ENCODE measurements around the gene TMEM52. TPM values are rescaled to one million over a fixed set of nuclear protein-coding genes. Genes with fewer than 3 reads are reported as not detected.

The TMEM52 gene
- polyA plus RNA-seq, 1 donor from 2014 or later = 0.89 TPM

GRCh38 chr1:1881727-1882126, 37.4 kb downstream of the TMEM52 start:
- no peaks in the 10 kb centered on the region for H3K27me3 ChIP-seq (ENCODE audit: insufficient read depth, low read depth, low read length)
- H3K9ac ChIP-seq (ENCODE audit: low read length) = no peak overlapping the region
- no peaks in the 10 kb centered on the region for H3K9me2 ChIP-seq (ENCODE audit: insufficient read depth, low read length)
- no peaks in the 10 kb centered on the region for H3K36me3 ChIP-seq (ENCODE audit: insufficient read depth, low read length)
- no peak overlapping the region for H2AFZ ChIP-seq (ENCODE audit: low read depth, low read length)
- H3K9me3 ChIP-seq (ENCODE audit: low read length) = no peaks in the 10 kb centered on the region
- H3K27ac ChIP-seq (ENCODE audit: low read length) = no peak overlapping the region
- no peak for TF ChIP-seq EZH2 (IDR thresholded peaks at IDR 0.05; ENCODE audit: borderline replicate concordance, insufficient read depth, low read length, poor library complexity, severe bottlenecking)
- no peak for TF ChIP-seq TAF1 (IDR thresholded peaks at IDR 0.05; ENCODE audit: low read depth)
- TF ChIP-seq EP300 (conservative IDR thresholded peaks at IDR 0.05; ENCODE audit: poor library complexity, severe bottlenecking) = no peak
- peaks cover 51% of the 10 kb centered on the region for H4K20me1 ChIP-seq (ENCODE audit: insufficient read depth)
- H3K4me2 ChIP-seq (ENCODE audit: low read length) = no peak overlapping the region
- no peaks in the 10 kb centered on the region for H3F3A ChIP-seq (ENCODE audit: insufficient read depth, low read length, poor library complexity, severe bottlenecking)
- no peak overlapping the region for H3K4me3 ChIP-seq (ENCODE audit: low read length)
- peaks cover 93% of the 10 kb centered on the region for H3K79me2 ChIP-seq (replicated peaks; ENCODE audit: insufficient read depth, low read length)

- no peaks in the 10 kb centered on the region for H3F3A ChIP-seq (ENCODE audit: insufficient read depth, low read length, poor library complexity, severe bottlenecking)
- no peak overlapping the region for H3K4me3 ChIP-seq (ENCODE audit: low read length)
- no peaks in the 10 kb centered on the region for H3K36me3 ChIP-seq (ENCODE audit: insufficient read depth, low read length)
- no peak for TF ChIP-seq TAF1 (IDR thresholded peaks at IDR 0.05; ENCODE audit: low read depth)
- H2AFZ ChIP-seq (ENCODE audit: low read depth, low read length) = no peak overlapping the region
- H3K79me2 ChIP-seq (replicated peaks; ENCODE audit: insufficient read depth, low read length) = peaks cover 93% of the 10 kb centered on the region
- no peak overlapping the region for H3K27ac ChIP-seq (ENCODE audit: low read length)
- peaks cover 58% of the 10 kb centered on the region for H4K20me1 ChIP-seq (ENCODE audit: insufficient read depth)
- H3K9me3 ChIP-seq (ENCODE audit: low read length) = no peaks in the 10 kb centered on the region
- no peak overlapping the region for H3K9ac ChIP-seq (ENCODE audit: low read length)
- no peak overlapping the region for H3K4me2 ChIP-seq (ENCODE audit: low read length)
- H3K9me2 ChIP-seq (ENCODE audit: insufficient read depth, low read length) = no peaks in the 10 kb centered on the region
- H3K27me3 ChIP-seq (ENCODE audit: insufficient read depth, low read depth, low read length) = no peaks in the 10 kb centered on the region
Observed at GRCh38 chr1:1880617-1881312, 38.3 kb downstream of the TMEM52 start.

GRCh38 chr1:1879942-1880341, 39.1 kb downstream of the TMEM52 start:
- Histone ChIP-seq H3K79me2 (replicated peaks; ENCODE audit: insufficient read depth, low read length) (peaks cover 95% of the 10 kb centered on the region), H3K9me3 (ENCODE audit: low read length) (no peaks in the 10 kb centered on the region), H3K27ac (ENCODE audit: low read length) (no peak overlapping the region), H4K20me1 (ENCODE audit: insufficient read depth) (peaks cover 59% of the 10 kb centered on the region), H2AFZ (ENCODE audit: low read depth, low read length) (no peak overlapping the region), H3K36me3 (ENCODE audit: insufficient read depth, low read length) (no peaks in the 10 kb centered on the region), H3K4me3 (ENCODE audit: low read length) (no peak overlapping the region), H3K4me2 (ENCODE audit: low read length) (no peak overlapping the region), H3K27me3 (ENCODE audit: insufficient read depth, low read depth, low read length) (no peaks in the 10 kb centered on the region), H3F3A (ENCODE audit: insufficient read depth, low read length, poor library complexity, severe bottlenecking) (no peaks in the 10 kb centered on the region), H3K9me2 (ENCODE audit: insufficient read depth, low read length) (no peaks in the 10 kb centered on the region), H3K9ac (ENCODE audit: low read length) (no peak overlapping the region)
- TF ChIP-seq REST (IDR thresholded peaks at IDR 0.05; ENCODE audit: borderline replicate concordance) (no peak), EP300 (conservative IDR thresholded peaks at IDR 0.05; ENCODE audit: poor library complexity, severe bottlenecking) (no peak), RAD21 (conservative IDR thresholded peaks at IDR 0.05) (no peak), MXI1 (conservative IDR thresholded peaks at IDR 0.05; ENCODE audit: poor library complexity, severe bottlenecking) (no peak), CTCF (IDR thresholded peaks at IDR 0.05; ENCODE audit: poor library complexity, severe bottlenecking) (no peak), SMC3 (conservative IDR thresholded peaks at IDR 0.05; ENCODE audit: poor library complexity) (no peak)
